Endothelial cell of umbilical vein (primary cell): Measurements from ENCODE around the gene PPP2R5D. TPM values are rescaled to one million over a fixed set of nuclear protein-coding genes. Genes with fewer than 3 reads are reported as not detected.

Experiments
- BruUV-seq: library from RNA; stranded (reverse); fragments of 400-500 nt; replicated peaks from 2 replicates; lab custom pipeline; 2021; lab: Mats Ljungman, UMichigan
- CTCF ChIA-PET: fragments of 300-600, 350-600 bp; sonication (Branson Sonifier 250); formaldehyde crosslinking; loops from one replicate; lab custom pipeline; 2021; ENCODE audit warnings: antibody characterized with exemption, inconsistent platforms; lab: Charles Lee
- POLR2A ChIA-PET: fragments of 300-600, 350-600 bp; sonication (Branson Sonifier 250); formaldehyde crosslinking; loops from one replicate; lab custom pipeline; 2021; ENCODE audit warnings: antibody characterized with exemption, inconsistent platforms; lab: Charles Lee
- DNase-seq: peaks from one replicate; pipeline ENCODE4 v3.0.0-alpha.2; 2011; ENCODE audit warnings: low read depth, low spot score
- FAIRE-seq: peaks from 2 replicates; lab custom pipeline; 2011; peaks lifted over from hg19 to GRCh38; lab: Jason Lieb, UNC
- H2AFZ ChIP-seq: 2 replicates; pipeline ENCODE4 v1.6.0; 2012; ENCODE audit warnings: low read depth, low read length, control low read depth, inconsistent platforms
- H3K27ac ChIP-seq: 2 replicates; pipeline ENCODE4 v1.5.1; 2011; ENCODE audit warnings: low read depth, mild to moderate bottlenecking, control low read depth, low read length, moderate library complexity; ENCODE audit not compliant: insufficient read depth
- H3K27me3 ChIP-seq, 2 experiments: 2 replicates each; pipeline versions ENCODE4 v1.6.0 to v1.6.1; 2011; ENCODE audit warnings: low read length in 2 of 2, mixed read lengths in 1 of 2; ENCODE audit not compliant: control insufficient read depth in 2 of 2, insufficient read depth in 2 of 2
- H3K36me3 ChIP-seq, 2 experiments: 2 replicates in 1 of 2; 3 replicates in 1 of 2; pipeline ENCODE4 v1.5.1; 2011; ENCODE audit warnings: low read length in 2 of 2, mild to moderate bottlenecking in 1 of 2, moderate library complexity in 1 of 2; ENCODE audit not compliant: control insufficient read depth in 2 of 2, insufficient read depth in 2 of 2; ENCODE audit errors: extremely low read depth in 1 of 2
- H3K4me1 ChIP-seq: 3 replicates; pipeline ENCODE4 v1.5.1; 2011; ENCODE audit warnings: mild to moderate bottlenecking, low read length; ENCODE audit not compliant: control insufficient read depth, insufficient read depth; ENCODE audit errors: extremely low read depth
- H3K4me2 ChIP-seq: 2 replicates; pipeline ENCODE4 v1.6.1; 2011; ENCODE audit warnings: low read length, control low read depth, mixed read lengths; ENCODE audit not compliant: insufficient read depth
- H3K4me3 ChIP-seq, 3 experiments: fragments of 200-600 bp in 1 of 3; sonication (generic), shearing (Covaris generic) in 1 of 3; replicated peaks in 1 of 3; 2 replicates each; pipeline ENCODE4 v1.5.1; 2011 to 2016; ENCODE audit warnings: control low read depth in 3 of 3, low read length in 3 of 3, mild to moderate bottlenecking in 2 of 3, inconsistent platforms in 1 of 3, low read depth in 1 of 3, moderate library complexity in 1 of 3; ENCODE audit not compliant: insufficient read depth in 1 of 3
- H3K79me2 ChIP-seq: 2 replicates; pipeline ENCODE4 v1.6.0; 2012; ENCODE audit warnings: low read length, inconsistent platforms; ENCODE audit not compliant: control insufficient read depth, insufficient read depth
- H3K9ac ChIP-seq: replicated peaks from 2 replicates; pipeline ENCODE3; 2011; ENCODE audit warnings: low read length, control low read depth; ENCODE audit not compliant: insufficient read depth; ENCODE audit errors: extremely low read depth
- H3K9me1 ChIP-seq: replicated peaks from 3 replicates; pipeline ENCODE4 v1.6.0; 2011; ENCODE audit warnings: mild to moderate bottlenecking, low read length; ENCODE audit not compliant: control insufficient read depth, insufficient read depth; ENCODE audit errors: extremely low read depth
- H3K9me3 ChIP-seq: replicated peaks from 2 replicates; pipeline ENCODE4 v1.5.1; 2012; ENCODE audit warnings: low read length, inconsistent platforms; ENCODE audit not compliant: control insufficient read depth, insufficient read depth
- H4K20me1 ChIP-seq: replicated peaks from 2 replicates; pipeline ENCODE3; 2011; ENCODE audit warnings: mild to moderate bottlenecking, low read length; ENCODE audit not compliant: control insufficient read depth, insufficient read depth; ENCODE audit errors: extremely low read depth
- EZH2 ChIP-seq: IDR thresholded peaks from 2 replicates; pipeline ENCODE4 v1.6.1; 2012; ENCODE audit warnings: borderline replicate concordance, low read depth, mild to moderate bottlenecking, moderate library complexity, low read length, inconsistent platforms; ENCODE audit not compliant: severe bottlenecking
- FOS ChIP-seq: IDR thresholded peaks from 2 replicates; pipeline ENCODE4 v1.6.1; 2011; ENCODE audit warnings: mild to moderate bottlenecking, low read length, moderate library complexity, borderline replicate concordance; ENCODE audit not compliant: insufficient read depth
- GATA2 ChIP-seq: IDR thresholded peaks from 2 replicates; pipeline ENCODE4 v1.7.0; 2011; ENCODE audit warnings: low read depth, mild to moderate bottlenecking, moderate library complexity, mixed read lengths, low read length; ENCODE audit not compliant: insufficient read length, insufficient read depth
- JUN ChIP-seq: IDR thresholded peaks from 2 replicates; pipeline ENCODE4 v1.6.1; 2011; ENCODE audit warnings: borderline replicate concordance, low read depth; ENCODE audit not compliant: insufficient read length, insufficient read depth
- MYC ChIP-seq: IDR thresholded peaks from one replicate; pipeline ENCODE4 v1.6.1; 2011; ENCODE audit warnings: mild to moderate bottlenecking, low read depth, low read length
- POLR2A ChIP-seq: IDR thresholded peaks from 2 replicates; pipeline ENCODE4 v1.6.1; 2012; ENCODE audit warnings: low read depth, mild to moderate bottlenecking, control low read depth, low read length
- POLR2AphosphoS5 ChIP-seq: IDR thresholded peaks from 2 replicates; pipeline ENCODE4 v1.6.1; 2012; ENCODE audit warnings: low read depth, mild to moderate bottlenecking, control low read depth, low read length, moderate library complexity; ENCODE audit not compliant: insufficient read depth
- dilution Hi-C: fragments of 300-500 bp; cut with MboI; formaldehyde crosslinking; loops from one replicate; pipeline ENCODE4 v1.15.0; 2019; ENCODE audit warnings: low sequenced_read_pairs; ENCODE audit not compliant: extremely low pct_ligation_motif_present
- intact Hi-C: fragments of 100-400 bp; cut with micrococcal nuclease; formaldehyde crosslinking; loops from one replicate; pipeline ENCODE4 v1.10.0; 2022
- polyA plus RNA-seq, 4 experiments: library from polyadenylated mRNA; depleted of rRNA in 3 of 4; stranded (reverse) in 3 of 4; unstranded in 1 of 4; fragments of >200 nt; gene quantifications; 2 replicates each; pipeline versions ENCODE4 v1.2.1 to v1.2.3, GENCODE V29; 2011 to 2012; ENCODE audit warnings: missing spikeins in 1 of 4
- total RNA-seq: library from RNA; stranded (reverse); gene quantifications from 2 replicates; pipeline ENCODE4 v1.2.3, GENCODE V29; 2021
- TF ChIP-seq, protein P1 (sequence below), 2 donors: IDR thresholded peaks; 1 replicate in 1 of 2; 2 replicates in 1 of 2; pipeline ENCODE4 v1.5.1; 2011; ENCODE audit warnings: low read length in 2 of 2, mild to moderate bottlenecking in 2 of 2, moderate library complexity in 2 of 2, control low read depth in 1 of 2, inconsistent platforms in 1 of 2, low read depth in 1 of 2; ENCODE audit not compliant: insufficient read depth in 1 of 2; ENCODE audit errors: extremely low read depth in 1 of 2
- TF ChIP-seq, protein P2 (sequence below): IDR thresholded peaks from 2 replicates; pipeline ENCODE4 v1.6.1; 2011; ENCODE audit not compliant: insufficient read depth, insufficient read length

The PPP2R5D gene
- total and polyA plus RNA-seq, 2 donors (not counting 3 experiments of a cell fraction or from before 2014, with no cell fraction given) = 45.5 to 60.2 TPM

DNA sequence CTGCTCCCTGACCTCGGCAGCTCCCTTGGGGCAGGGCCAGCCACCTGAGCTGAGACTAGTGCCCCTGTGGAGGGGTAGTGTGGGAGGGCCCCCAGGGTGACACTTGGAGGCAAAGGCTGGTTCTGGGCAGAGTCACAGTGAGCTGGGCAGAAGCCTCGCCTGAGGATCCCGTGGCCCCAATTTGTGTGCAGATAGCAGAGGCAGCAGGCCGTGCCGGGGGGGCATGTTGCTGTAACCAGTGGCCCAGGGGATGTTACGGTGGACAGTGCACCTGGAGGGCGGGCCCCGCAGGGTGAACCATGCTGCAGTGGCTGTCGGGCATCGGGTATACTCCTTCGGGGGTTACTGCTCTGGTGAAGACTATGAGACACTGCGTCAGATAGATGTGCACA, 32.6 kb downstream of the PPP2R5D start:
- H3K9me3 ChIP-seq = no peaks in the 10 kb centered on the region
- H3K4me2 ChIP-seq = no peak overlapping the region
- TF ChIP-seq MYC (no peak), POLR2A (no peak), POLR2AphosphoS5 (no peak), GATA2 (no peak), FOS (no peak), JUN (no peak), EZH2 (no peak)
- TF ChIP-seq, protein P1, sequence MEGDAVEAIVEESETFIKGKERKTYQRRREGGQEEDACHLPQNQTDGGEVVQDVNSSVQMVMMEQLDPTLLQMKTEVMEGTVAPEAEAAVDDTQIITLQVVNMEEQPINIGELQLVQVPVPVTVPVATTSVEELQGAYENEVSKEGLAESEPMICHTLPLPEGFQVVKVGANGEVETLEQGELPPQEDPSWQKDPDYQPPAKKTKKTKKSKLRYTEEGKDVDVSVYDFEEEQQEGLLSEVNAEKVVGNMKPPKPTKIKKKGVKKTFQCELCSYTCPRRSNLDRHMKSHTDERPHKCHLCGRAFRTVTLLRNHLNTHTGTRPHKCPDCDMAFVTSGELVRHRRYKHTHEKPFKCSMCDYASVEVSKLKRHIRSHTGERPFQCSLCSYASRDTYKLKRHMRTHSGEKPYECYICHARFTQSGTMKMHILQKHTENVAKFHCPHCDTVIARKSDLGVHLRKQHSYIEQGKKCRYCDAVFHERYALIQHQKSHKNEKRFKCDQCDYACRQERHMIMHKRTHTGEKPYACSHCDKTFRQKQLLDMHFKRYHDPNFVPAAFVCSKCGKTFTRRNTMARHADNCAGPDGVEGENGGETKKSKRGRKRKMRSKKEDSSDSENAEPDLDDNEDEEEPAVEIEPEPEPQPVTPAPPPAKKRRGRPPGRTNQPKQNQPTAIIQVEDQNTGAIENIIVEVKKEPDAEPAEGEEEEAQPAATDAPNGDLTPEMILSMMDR (IDR thresholded peaks at IDR 0.05; ENCODE audit: extremely low read depth in 1 of 2, insufficient read depth in 1 of 2, low read depth in 1 of 2, low read length in 2 of 2) = no peak
- TF ChIP-seq, protein P2, sequence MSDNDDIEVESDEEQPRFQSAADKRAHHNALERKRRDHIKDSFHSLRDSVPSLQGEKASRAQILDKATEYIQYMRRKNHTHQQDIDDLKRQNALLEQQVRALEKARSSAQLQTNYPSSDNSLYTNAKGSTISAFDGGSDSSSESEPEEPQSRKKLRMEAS = no peak
- H4K20me1 ChIP-seq = no peaks in the 10 kb centered on the region
- peaks cover 37% of the 10 kb centered on the region for H3K79me2 ChIP-seq
- POLR2A ChIA-PET = no interaction called here
- H3K36me3 ChIP-seq = peaks cover 0 to 17% of the 10 kb centered on the region in 2 experiments
- DNase-seq = no peak
- FAIRE-seq = no peak
- no peak overlapping the region for H3K27ac ChIP-seq
- no peak overlapping the region for H3K9ac ChIP-seq
- intact Hi-C loops (no loop called here), dilution Hi-C loops (no loop called here)
- H2AFZ ChIP-seq = no peak overlapping the region
- CTCF ChIA-PET = no interaction called here
- H3K4me1 ChIP-seq = peaks cover 17% of the 10 kb centered on the region
- H3K4me3 ChIP-seq = no peak overlapping the region
- BruUV-seq = no TSS peak
- H3K27me3 ChIP-seq = no peaks in the 10 kb centered on the region
- no peaks in the 10 kb centered on the region for H3K9me1 ChIP-seq
